ENCODE measurements around the gene NUMA1.

DNA sequence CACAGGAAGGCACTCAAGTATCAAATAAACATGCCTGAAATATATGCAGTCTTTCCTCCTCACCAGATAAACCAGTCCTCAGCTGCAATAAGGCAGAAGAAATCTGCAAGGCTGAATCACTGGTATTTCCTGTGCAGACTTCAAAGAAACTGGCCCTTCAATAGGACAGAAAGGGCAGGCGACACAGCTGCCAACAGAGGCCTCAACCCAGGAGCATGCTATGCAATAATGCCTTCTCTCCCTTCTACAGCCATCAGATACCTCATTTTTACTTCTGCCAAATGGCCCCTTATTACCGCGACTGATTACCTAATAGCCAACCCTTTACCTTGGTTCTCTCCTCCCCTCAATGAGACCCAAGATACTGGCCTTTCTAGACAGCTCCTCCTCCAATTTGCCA lies 8.0 kb downstream of the NUMA1 start:
- TF ChIP-seq SCMH1 (CRISPR knock-in tag; IDR thresholded peaks at IDR 0.05; ENCODE audit: borderline replicate concordance) (no peak), CTCF (CRISPR knock-in tag; IDR thresholded peaks at IDR 0.05) (no peak), TAF15 (IDR thresholded peaks at IDR 0.05; ENCODE audit: low read depth, low read length, poor library complexity, severe bottlenecking) (no peak), POLR2A (IDR thresholded peaks at IDR 0.05; ENCODE audit: insufficient read depth in 1 of 2, low read depth in 2 of 2, low read length in 2 of 2) (no peak), MAFK (conservative IDR thresholded peaks at IDR 0.05 in 1 of 2, IDR thresholded peaks at IDR 0.05 in 1 of 2; ENCODE audit: low read length in 2 of 2) (no peak), CBFB (CRISPR knock-in tag; IDR thresholded peaks at IDR 0.05) (no peak), ZBTB40 (IDR thresholded peaks at IDR 0.05) (no peak), ZBTB40 (CRISPR knock-in tag; IDR thresholded peaks at IDR 0.05) (no peak), ZNF121 (CRISPR knock-in tag; IDR thresholded peaks at IDR 0.05) (no peak), ZNF34 (CRISPR knock-in tag; IDR thresholded peaks at IDR 0.05; ENCODE audit: borderline replicate concordance) (no peak)
